HL-60/S4 (cell line): ENCODE data around the gene DNAJC12.

Source experiments
- in situ Hi-C: fragments of 300-500 bp; cut with MboI; formaldehyde crosslinking; loops from 2 replicates; pipeline ENCODE4 v1.14.3; 2022; ENCODE audit warnings: low sequenced_read_pairs

Gene DNAJC12

DNA sequence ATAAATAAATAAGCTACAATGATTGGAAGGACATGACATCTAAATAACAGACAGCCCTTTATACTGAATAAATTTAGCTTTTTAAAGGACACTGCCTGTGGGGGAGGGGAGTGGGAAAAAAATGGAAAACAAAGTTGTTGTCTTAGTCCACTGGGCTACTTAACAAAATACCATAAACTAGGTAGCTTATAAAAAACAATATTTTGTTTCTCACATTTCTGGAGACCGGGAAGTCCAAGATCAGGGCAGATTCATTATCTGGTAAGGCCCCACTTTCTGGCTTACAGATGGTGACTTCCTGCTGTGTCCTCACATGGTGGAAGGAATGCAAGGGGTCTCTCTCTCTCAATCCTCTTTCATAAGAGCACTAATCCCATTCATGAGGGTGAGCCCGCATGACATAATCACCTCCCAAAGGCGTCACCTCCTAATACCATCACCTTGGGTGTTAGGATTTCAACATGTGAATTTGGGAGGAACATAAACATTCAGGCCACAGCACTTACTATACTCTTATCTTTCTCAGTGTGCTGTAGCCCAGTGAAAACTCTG is 43.0 kb downstream of the DNAJC12 start:
- in situ Hi-C loops: no loop called here

DNA sequence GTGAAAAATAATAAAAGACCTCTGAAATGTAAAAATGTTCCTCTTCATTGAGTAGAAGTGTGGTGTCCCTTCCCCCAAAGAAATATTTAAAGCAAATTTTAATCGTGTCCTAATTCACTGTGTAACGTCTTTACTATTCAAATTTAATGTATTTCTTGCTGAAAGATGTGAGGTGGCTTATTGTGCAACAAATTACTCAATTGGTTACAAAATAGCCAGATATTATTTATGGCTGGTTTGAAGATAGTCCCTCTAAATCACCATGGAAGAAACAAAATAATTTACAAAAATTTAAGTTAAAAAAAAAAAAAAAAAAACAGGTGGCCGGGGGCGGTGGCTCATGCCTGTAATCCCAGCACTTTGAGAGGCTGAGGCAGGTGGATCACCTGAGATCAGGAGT is 43.7 kb downstream of the DNAJC12 start:
- in situ Hi-C loops: no loop called here

GRCh38 chr10:67793313-67793712 is 44.7 kb downstream of the DNAJC12 start:
- in situ Hi-C loops: no loop called here

GRCh38 chr10:67792653-67793052 is 45.3 kb downstream of the DNAJC12 start:
- in situ Hi-C loops: no loop called here

DNA sequence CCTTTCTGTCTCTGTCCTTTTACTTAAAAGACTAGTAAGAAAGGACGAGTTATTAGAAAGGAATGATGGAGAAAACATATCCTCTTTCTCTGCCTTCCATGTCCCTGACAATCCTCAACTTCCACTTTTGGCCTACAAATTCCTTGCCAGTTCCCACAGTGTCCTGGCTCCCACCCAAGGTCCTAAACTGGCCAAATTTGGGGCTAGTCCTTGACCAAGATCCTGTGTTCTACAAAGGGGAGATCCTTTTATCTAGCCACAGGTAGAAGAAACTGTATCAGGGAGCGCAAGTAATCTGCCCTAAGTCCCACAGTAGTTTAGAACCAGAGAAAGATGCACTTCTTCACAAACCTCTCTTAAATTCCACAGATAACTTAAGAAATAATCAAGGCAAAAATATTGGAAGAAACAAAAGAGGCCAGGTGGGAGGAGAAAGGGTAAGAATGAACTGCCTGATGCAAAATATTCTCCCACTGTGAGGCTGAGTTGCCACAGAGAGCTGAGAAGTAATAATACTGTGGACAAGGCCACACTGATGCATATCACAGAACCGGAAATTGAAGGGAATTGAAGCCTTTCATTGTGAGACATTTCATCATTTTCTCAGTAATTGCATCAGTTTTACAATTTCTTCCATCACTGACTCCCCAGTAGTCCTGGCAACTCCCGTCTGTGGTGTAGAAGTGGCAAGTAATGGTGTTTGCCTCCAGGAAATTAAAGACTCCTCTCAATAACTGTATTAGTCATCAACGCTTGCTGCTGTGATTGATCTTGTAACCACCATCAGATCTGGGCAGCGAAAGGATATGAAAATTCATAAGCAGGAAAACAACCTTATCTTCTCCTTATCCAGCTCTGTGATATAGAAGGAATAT is 47.2 kb downstream of the DNAJC12 start:
- in situ Hi-C loops: no loop called here

DNA sequence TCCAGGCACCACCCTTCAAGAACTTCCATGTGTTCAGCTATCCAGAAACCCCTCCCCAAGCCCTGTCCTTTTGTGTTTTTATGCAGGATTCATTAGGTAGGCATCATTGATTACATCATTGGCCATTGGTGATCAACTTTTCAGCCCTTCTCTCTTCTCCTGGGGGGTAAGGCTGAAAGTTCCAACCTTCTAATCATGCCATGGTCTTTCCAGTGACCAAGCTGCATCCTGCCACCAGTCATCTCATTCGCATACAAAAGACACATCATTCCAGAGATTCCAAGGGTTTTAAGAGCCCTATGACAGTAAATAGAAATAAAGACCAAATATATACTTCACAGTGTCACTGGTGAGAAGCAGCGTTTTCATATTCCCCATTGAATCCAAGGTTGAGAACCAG is 48.2 kb downstream of the DNAJC12 start:
- in situ Hi-C loops: no loop called here

GRCh38 chr10:67788028-67788886 is 49.7 kb downstream of the DNAJC12 start:
- in situ Hi-C loops: no loop called here

DNA sequence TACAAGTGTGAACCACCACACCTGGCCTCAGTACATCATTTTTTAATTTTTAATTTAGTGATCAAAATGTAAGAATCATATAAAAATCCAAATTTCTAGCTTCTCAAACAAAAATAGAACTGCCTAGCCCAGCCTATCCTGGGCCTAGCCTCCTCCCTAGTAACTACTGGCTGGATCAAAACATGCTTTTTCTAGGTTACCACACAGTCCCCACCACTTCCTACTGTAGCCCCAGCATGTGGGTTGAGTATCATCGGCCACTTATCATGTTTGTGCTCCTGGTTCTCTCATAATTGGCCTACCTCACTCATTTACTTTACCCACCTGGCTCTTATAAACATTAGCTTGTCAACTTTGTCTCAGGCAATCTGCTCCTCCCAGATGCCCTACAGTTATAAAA is 52.9 kb downstream of the DNAJC12 start:
- in situ Hi-C loops: no loop called here

DNA sequence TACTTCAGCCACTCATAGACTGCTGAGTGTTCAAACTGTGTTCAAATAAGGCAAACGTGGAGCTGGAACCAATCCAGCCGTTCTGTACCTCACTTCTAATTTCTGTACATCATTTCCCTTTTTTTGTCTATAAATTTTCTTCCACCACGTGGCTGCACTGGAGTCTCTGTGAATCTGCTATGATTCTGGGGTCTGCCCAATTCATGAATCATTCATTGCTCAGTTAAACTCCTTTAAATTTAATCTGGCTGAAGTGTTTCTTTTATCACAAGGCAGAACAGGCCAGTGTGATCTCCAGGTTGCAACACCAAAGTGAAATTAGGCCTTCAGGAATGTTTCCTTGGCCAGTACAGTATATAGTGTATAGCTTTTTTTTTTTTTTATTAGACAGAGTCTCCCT is 53.5 kb downstream of the DNAJC12 start:
- in situ Hi-C loops: loop anchor here (5.0 kb wide), 1 partner anchor 87 kb away; the partner anchor contains the start of gene CTNNA3

DNA sequence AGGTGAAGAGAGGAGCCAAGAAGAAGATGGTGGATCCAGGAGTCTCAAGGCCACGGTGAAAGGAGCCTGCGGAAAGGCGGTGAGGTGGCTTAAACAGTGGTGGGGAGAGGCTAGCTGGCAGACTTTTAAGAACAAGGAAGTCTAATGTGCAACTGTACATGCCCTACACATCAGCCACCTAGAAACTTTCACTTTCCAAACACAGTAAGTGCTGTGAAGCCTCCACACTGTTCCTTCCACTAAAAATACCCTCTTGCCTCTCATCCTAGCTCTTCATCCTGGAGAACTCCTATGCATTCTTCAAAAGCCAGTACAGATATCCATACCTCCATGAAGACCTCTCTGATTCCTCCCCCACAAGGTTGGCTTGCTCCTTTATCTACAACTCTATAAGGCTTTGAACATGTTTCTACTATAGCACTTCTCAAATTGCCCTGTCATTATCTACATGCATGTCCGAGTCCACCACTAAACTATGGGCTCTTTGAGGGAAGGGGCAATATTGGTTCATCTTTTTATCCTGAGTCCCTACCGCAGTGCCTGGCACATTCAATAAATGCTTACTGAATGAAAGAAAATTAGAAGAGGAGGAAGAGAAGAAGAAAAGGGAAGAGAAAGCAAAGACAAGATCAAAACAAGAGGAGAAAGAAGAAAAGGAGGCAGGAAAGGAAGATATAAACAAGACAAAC is 54.2 kb downstream of the DNAJC12 start:
- in situ Hi-C loops: loop anchor here (5.0 kb wide), 1 partner anchor 86 kb away; the partner anchor contains the start of gene CTNNA3

- in situ Hi-C loops: loop anchor here (5.0 kb wide), 1 partner anchor 85 kb away; the partner anchor contains the start of gene CTNNA3
These were observed 55.5 kb downstream of the DNAJC12 start for GRCh38 chr10:67782530-67782929.

DNA sequence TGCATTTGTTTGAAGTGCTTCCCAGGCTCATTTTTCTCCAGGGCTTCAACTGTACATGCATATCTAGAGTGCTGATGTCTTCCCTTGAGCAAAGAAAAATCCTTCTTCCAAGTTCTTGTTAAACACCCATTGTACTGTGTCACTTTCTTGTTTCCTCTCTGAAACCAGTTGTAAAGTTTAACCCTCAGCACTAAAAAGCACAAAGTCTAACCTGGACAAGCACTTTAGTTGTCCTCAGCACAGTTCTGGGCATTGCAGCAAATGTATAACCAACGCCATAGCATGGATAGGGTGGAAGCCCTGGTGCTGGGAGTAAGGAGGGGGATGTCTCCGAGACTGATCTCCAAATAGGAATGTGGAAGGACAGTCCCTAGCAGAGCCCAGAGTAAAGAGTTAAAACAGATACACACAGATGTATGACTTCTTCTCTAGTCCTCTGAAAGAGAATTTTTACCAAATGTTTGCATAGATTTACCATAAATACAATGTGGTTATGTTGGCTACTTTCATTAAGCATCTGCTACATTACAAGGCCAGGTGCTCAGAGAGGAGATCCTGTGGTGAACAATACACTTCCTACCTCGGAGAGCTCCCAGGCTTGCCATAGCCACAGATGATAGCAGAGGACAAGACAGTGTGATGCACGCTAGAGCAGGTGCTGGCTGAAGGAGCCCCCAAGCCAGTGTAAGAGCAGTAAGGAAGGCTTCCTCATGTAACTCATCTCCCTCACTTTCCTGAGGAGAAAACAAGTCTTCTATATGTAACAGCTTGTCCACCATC is 57.0 kb downstream of the DNAJC12 start:
- in situ Hi-C loops: loop anchor here (5.0 kb wide), 1 partner anchor 84 kb away; the partner anchor contains the start of gene CTNNA3

DNA sequence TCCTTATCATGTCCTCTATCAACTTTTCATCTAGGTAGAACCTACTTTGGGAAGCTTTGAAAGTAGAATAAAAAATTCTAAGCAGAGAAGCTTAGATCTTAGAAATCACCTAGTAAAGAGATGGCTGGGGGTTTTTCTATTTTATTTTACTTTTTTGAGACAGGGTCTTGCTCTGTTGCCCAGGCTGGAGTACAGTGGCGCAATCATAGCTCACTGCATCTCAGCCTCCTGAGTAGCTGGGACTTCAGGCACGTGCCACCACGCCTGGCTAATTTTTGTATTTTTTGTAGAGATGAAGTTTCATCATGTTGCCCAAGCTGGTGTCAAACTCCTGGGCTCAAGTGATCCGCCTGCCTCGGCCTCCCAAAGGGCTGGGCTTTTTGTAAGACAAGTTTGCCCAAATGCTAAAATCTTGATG is 57.8 kb downstream of the DNAJC12 start:
- in situ Hi-C loops: loop anchor here (5.0 kb wide), 1 partner anchor 83 kb away; the partner anchor contains the start of gene CTNNA3

- in situ Hi-C loops: loop anchor here (5.0 kb wide), 1 partner anchor 82 kb away; the partner anchor contains the start of gene CTNNA3
These were observed 58.4 kb downstream of the DNAJC12 start for GRCh38 chr10:67779465-67780203.

DNA sequence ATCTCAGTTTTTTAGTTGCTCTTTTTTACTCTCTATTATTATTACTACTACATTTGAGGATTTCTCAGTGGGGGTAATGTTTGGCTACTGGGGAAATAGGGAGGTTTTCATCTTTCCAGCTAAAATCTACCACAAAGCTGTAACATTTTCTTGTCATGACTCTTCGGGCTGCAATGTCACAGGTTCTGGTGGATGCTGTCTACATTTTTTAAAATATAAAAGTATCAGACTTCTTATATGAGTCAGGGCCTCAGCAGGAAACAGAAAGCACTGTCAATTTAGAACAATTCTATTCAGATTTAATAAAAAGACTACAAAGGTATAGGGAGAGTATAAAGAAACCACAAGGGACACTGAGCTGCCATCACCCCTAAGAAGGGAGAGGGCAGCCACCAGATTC is 61.6 kb downstream of the DNAJC12 start:
- in situ Hi-C loops: no loop called here

- in situ Hi-C loops: no loop called here
These were observed 62.7 kb downstream of the DNAJC12 start for GRCh38 chr10:67775279-67775678.

GRCh38 chr10:67772894-67773511 is 65.0 kb downstream of the DNAJC12 start:
- in situ Hi-C loops: no loop called here

DNA sequence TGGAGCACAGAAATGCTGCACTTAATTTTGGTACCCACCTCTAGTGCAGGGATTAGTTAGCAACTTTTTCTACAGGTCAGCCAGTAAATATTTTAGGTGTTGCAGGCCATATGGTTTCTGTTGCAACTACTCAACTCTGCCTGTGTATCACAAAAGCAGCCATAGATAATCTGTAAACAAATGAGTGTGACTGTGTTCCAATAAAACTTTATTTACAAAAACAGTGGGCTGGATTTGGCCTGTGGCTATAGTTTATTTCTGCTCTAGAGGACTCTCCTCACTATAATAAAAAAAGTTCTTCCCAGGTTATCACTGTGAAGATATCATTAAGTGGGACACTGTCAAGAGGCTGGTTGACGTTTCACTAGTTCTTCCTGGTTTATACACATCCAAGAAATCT is 65.8 kb downstream of the DNAJC12 start:
- in situ Hi-C loops: no loop called here

DNA sequence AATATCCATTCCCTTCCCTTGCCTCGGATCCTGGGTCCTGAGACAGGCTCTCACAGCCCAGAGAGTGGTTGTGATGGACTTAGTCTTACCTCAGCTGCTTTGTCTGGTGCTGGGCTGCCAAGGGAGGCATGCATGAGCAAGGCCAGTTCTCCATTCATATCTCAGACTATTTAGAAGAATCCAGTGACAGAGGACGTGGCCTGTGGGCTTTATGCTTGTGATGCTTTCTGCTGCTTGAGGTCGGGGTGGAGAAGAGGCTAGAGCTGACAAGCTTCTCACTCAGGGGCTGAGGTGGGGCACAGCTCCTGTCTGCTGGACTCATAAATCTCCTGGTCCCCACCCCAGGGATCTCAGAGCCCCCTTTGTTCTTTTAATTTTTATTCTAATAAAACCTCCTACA is 66.8 kb downstream of the DNAJC12 start:
- in situ Hi-C loops: no loop called here
